ENCODE measurements around the gene CLIP1. TPM values are rescaled to one million over a fixed set of nuclear protein-coding genes. Genes with fewer than 3 reads are reported as not detected.
"Not testable (repeated sequence)": the region's sequence is repeated elsewhere in the genome, so short reads cannot be mapped to it uniquely, and the experiment has no call there.

Gene CLIP1
- total RNA-seq, 4 donors from 2014 or later: 78.7 to 147 (median 118) TPM

DNA sequence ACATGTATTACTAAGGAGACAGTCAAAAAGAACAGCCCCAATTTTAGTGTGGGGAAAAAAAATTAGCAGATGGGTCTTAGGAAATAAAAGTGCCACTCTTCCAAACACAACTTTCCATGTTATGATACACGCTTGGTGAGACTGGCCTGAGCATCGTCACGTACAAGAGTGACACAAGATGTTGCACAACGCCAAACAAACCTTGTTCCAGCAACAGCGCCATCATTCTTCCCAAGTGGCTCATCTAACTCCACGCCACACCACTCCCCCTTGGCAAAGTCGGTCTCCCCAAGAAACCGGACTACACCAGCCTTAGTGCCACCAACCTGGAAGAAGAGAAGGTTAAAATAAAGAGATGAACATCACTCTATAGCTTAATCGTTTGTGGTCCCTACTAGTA, 58.7 kb downstream of the CLIP1 start:
- peaks cover 0 to 63% (median 22%) of the 10 kb centered on the region in 3 donors for H3K36me3 ChIP-seq
- intact Hi-C loops (cut with DNase I): no loop called here
- H3K9me3 ChIP-seq: no peaks in the 10 kb centered on the region
- H3K4me3 ChIP-seq: no peak overlapping the region
- no peak overlapping the region for H3K27ac ChIP-seq
- no peak for DNase-seq
- WGBS, 2 donors: 87 to 93% methylated on average over 9 of the region's 9 CpGs
- peaks cover 0 to 25% (median 21%) of the 10 kb centered on the region in 3 donors for H3K4me1 ChIP-seq
- no peak for TF ChIP-seq POLR2A (IDR thresholded peaks at IDR 0.05)
- TF ChIP-seq, protein P1, sequence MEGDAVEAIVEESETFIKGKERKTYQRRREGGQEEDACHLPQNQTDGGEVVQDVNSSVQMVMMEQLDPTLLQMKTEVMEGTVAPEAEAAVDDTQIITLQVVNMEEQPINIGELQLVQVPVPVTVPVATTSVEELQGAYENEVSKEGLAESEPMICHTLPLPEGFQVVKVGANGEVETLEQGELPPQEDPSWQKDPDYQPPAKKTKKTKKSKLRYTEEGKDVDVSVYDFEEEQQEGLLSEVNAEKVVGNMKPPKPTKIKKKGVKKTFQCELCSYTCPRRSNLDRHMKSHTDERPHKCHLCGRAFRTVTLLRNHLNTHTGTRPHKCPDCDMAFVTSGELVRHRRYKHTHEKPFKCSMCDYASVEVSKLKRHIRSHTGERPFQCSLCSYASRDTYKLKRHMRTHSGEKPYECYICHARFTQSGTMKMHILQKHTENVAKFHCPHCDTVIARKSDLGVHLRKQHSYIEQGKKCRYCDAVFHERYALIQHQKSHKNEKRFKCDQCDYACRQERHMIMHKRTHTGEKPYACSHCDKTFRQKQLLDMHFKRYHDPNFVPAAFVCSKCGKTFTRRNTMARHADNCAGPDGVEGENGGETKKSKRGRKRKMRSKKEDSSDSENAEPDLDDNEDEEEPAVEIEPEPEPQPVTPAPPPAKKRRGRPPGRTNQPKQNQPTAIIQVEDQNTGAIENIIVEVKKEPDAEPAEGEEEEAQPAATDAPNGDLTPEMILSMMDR (IDR thresholded peaks at IDR 0.05): no peak
- H3K27me3 ChIP-seq: no peaks in the 10 kb centered on the region

DNA sequence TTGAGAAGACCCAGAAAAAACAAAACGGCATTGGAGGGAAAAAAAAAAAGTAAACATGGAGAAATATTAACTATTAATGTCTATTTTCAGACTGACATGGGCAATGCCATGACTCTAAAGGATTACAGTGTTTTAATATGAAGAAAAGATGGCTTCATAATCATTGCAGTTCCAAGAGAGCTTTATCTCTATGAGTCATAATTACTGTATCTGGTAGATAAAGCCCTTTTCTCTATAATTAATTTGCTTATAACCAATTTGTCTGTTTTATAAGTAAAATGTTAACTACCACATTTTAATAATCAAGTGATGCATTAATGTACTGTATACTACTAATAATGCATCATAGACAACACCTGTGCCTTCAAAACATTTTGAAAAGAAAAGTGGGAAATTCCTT, 59.7 kb downstream of the CLIP1 start:
- WGBS, 2 donors: 87 to 100% methylated on average over 1 of the region's 1 CpG
- Histone ChIP-seq H3K27me3 (no peaks in the 10 kb centered on the region), H3K4me1 (peaks cover 0 to 14% (median 14%) of the 10 kb centered on the region in 3 donors), H3K4me3 (no peak overlapping the region), H3K27ac (no peak overlapping the region), H3K36me3 (peaks cover 0 to 63% (median 22%) of the 10 kb centered on the region in 3 donors), H3K9me3 (no peaks in the 10 kb centered on the region)
- DNase-seq: no peak
- no peak for TF ChIP-seq POLR2A (IDR thresholded peaks at IDR 0.05)
- TF ChIP-seq, protein P1 (IDR thresholded peaks at IDR 0.05): no peak
- intact Hi-C loops (cut with DNase I): no loop called here

DNA sequence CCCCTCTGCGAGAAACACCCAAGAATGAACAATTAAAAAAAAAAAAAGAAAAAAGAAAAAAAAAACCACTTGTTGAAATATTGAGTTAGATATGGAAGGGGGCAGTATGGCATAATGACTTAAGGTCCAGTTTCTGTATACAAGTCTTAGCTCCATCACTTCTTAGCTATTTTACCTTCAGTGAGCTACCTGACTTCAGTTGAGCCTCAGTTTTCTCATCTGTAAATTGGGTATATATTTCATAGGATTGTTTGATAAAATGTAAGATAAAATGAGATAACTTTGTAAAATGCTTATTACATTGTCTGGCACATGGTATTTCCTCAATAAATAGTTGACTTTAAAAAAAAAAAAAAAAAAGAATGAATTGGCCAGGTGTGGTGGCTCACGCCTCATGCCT, 64.1 kb downstream of the CLIP1 start:
- DNase-seq; H3K27me3 ChIP-seq; intact Hi-C loops (cut with DNase I); H3K9me3 ChIP-seq; H3K4me3 ChIP-seq; H3K27ac ChIP-seq; H3K4me1 ChIP-seq: not testable (repeated sequence)
- WGBS, 2 donors: 95 to 100% methylated on average over 1 to 2 of the region's 2 CpGs
- peaks cover 0 to 93% (median 36%) of the 10 kb centered on the region in 3 donors for H3K36me3 ChIP-seq

DNA sequence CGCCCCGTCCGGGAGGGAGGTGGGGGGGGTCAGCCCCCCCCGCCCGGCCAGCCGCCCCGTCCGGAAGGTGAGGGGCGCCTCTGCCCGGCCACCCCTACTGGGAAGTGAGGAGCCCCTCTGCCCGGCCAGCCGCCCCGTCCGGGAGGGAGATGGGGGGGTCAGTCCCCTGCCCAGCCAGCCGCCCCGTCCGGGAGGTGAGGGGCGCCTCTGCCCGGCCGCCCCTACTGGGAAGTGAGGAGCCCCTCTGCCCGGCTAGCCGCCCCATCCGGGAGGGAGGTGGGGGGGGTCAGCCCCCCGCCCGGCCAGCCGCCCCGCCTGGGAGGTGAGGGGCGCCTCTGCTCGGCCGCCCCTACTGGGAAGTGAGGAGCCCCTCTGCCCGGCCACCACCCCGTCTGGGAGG, 64.9 kb downstream of the CLIP1 start:
- peaks cover 5 to 93% (median 32%) of the 10 kb centered on the region in 3 donors for H3K36me3 ChIP-seq
- H3K27ac ChIP-seq; H3K9me3 ChIP-seq; H3K4me3 ChIP-seq; H3K27me3 ChIP-seq; DNase-seq; H3K4me1 ChIP-seq; intact Hi-C loops (cut with DNase I): not testable (repeated sequence)
- WGBS, 2 donors: no CpG with 5 or more reads among the region's 32 CpGs

DNA sequence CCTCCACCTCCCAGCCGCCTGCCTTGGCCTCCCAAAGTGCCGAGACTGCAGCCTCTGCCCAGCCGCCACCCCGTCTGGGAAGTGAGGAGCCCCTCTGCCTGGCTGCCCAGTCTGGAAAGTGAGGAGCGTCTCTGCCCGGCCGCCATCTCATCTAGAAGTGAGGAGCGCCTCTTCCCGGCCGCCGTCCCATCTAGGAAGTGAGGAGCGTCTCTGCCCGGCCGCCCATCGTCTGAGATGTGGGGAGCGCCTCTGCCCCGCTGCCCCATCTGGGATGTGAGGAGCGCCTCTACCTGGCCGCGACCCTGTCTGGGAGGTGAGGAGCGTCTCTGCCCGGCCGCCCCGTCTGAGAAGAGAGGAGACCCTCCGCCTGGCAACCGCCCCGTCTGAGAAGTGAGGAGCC, 65.5 kb downstream of the CLIP1 start:
- peaks cover 10 to 94% (median 32%) of the 10 kb centered on the region in 3 donors for H3K36me3 ChIP-seq
- intact Hi-C loops (cut with DNase I); DNase-seq: not testable (repeated sequence)

DNA sequence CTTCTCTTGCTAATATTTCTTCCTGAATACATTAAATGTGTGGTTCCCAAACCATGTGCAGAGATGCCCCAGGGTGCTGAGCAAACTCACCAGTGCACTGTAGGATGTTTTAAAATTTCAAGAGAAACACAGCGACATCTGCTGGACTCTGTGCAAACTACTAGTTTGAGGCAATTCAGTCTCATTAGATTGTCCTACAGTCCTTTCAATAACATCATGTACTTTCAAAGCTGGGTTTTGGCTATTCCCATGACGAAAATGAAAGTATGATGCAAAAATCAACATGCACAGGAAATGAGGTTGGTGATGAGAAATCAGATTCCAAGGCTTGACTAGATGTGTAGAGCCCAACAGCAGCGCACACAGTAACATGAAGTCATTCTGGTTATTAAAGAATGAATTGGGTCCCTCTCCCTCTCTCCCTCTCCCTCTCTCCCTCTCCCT, 66.3 kb downstream of the CLIP1 start:
- Histone ChIP-seq H3K27ac (no peak overlapping the region), H3K36me3 (peaks cover 10 to 94% (median 34%) of the 10 kb centered on the region in 3 donors)
- DNase-seq: no peak

More for the DNA sequence above, 65.5 kb downstream of the CLIP1 start:
- H3K9me3 ChIP-seq, H3K4me1 ChIP-seq, H3K4me3 ChIP-seq, H3K27ac ChIP-seq, H3K27me3 ChIP-seq: not testable (repeated sequence)
- no CpG with 5 or more reads among the region's 27 CpGs for WGBS, 2 donors

More for the DNA sequence above, 66.3 kb downstream of the CLIP1 start:
- WGBS, 2 donors: 33 to 35% methylated on average over 3 of the region's 3 CpGs
- H3K4me1 ChIP-seq: peaks cover 0 to 7% (median 0%) of the 10 kb centered on the region in 3 donors
- no peak for TF ChIP-seq POLR2A (IDR thresholded peaks at IDR 0.05)
- TF ChIP-seq, protein P1 (IDR thresholded peaks at IDR 0.05): peak; percentile 33 to 73 (median 62)
- intact Hi-C loops (cut with DNase I): no loop called here
- no peaks in the 10 kb centered on the region for H3K27me3 ChIP-seq
- no peaks in the 10 kb centered on the region for H3K9me3 ChIP-seq
- H3K4me3 ChIP-seq: no peak overlapping the region

Data from esophagus squamous epithelium (tissue), 5 donors.